H1 (cell line): ENCODE data around the gene KIT. TPM values are rescaled to one million over a fixed set of nuclear protein-coding genes. Genes with fewer than 3 reads are reported as not detected.

ENCODE experiments used
- CTCF ChIA-PET: fragments of 300-600 bp; sonication (Branson Sonifier 250); formaldehyde crosslinking; loops from one replicate; lab custom pipeline; 2021; ENCODE audit not compliant: partially characterized antibody; lab: Charles Lee
- POLR2A ChIA-PET: fragments of 300-600 bp; sonication (Branson Sonifier 250); formaldehyde crosslinking; loops from one replicate; lab custom pipeline; 2021; ENCODE audit warnings: inconsistent platforms; ENCODE audit not compliant: partially characterized antibody; lab: Charles Lee
- DNase-seq, 2 experiments: peaks; one replicate each; pipeline versions ENCODE4 v3.0.0 to v3.0.0-alpha.2; 2010 to 2022; ENCODE audit warnings: low spot score in 2 of 2, low read depth in 1 of 2, mixed read lengths in 1 of 2
- FAIRE-seq: peaks from 2 replicates; lab custom pipeline; 2011; peaks lifted over from hg19 to GRCh38; lab: Jason Lieb, UNC
- H2AFZ ChIP-seq: 2 replicates; pipeline ENCODE4 v1.8.1; 2012; ENCODE audit warnings: low read length, inconsistent platforms
- H2AK5ac ChIP-seq: 2 replicates; pipeline ENCODE4 v1.6.1; 2013; ENCODE audit warnings: low read depth, low read length
- H2BK120ac ChIP-seq: replicated peaks from 2 replicates; pipeline ENCODE3; 2013; ENCODE audit warnings: low read depth, low read length, inconsistent platforms
- H2BK12ac ChIP-seq: 2 replicates; pipeline ENCODE4 v1.6.1; 2013; ENCODE audit warnings: low read depth, low read length
- H2BK15ac ChIP-seq: 2 replicates; pipeline ENCODE4 v1.6.1; 2013; ENCODE audit warnings: low read length
- H2BK20ac ChIP-seq: 2 replicates; pipeline ENCODE4 v1.6.1; 2013; ENCODE audit warnings: low read length
- H2BK5ac ChIP-seq: 2 replicates; pipeline ENCODE4 v1.6.1; 2013; ENCODE audit warnings: low read depth, low read length
- H3K14ac ChIP-seq: 2 replicates; pipeline ENCODE4 v1.6.1; 2013; ENCODE audit warnings: inconsistent platforms; ENCODE audit not compliant: insufficient read length
- H3K18ac ChIP-seq: 2 replicates; pipeline ENCODE4 v1.6.1; 2013; ENCODE audit warnings: low read length; ENCODE audit errors: extremely low read depth
- H3K23ac ChIP-seq: 2 replicates; pipeline ENCODE4 v1.6.1; 2013; ENCODE audit warnings: inconsistent platforms; ENCODE audit not compliant: insufficient read length
- H3K23me2 ChIP-seq: 2 replicates; pipeline ENCODE4 v1.6.1; 2013; ENCODE audit warnings: low read depth, low read length
- H3K27ac ChIP-seq: 2 replicates; pipeline ENCODE4 v1.6.1; 2011; ENCODE audit warnings: low read depth, low read length, inconsistent platforms
- H3K27me3 ChIP-seq, 4 experiments: replicated peaks in 1 of 4; 1 replicate in 1 of 4; 2 replicates in 3 of 4; pipeline versions ENCODE4 v1.6.1 to v1.8.1; 2011 to 2013; ENCODE audit warnings: low read length in 3 of 4, mild to moderate bottlenecking in 3 of 4, inconsistent platforms in 2 of 4, mixed read lengths in 2 of 4, moderate library complexity in 1 of 4; ENCODE audit not compliant: control insufficient read depth in 3 of 4, insufficient read depth in 3 of 4; ENCODE audit errors: extremely low read depth in 1 of 4
- H3K36me3 ChIP-seq, 4 experiments: 2 replicates each; pipeline versions ENCODE4 v1.6.1 to v1.8.1; 2011 to 2013; ENCODE audit warnings: mild to moderate bottlenecking in 4 of 4, low read length in 3 of 4, moderate library complexity in 2 of 4, control low read depth in 1 of 4, inconsistent platforms in 1 of 4; ENCODE audit not compliant: insufficient read depth in 4 of 4, control insufficient read depth in 2 of 4
- H3K4ac ChIP-seq: replicated peaks from 2 replicates; pipeline ENCODE3; 2013; ENCODE audit warnings: low read length, low read depth, mixed read lengths, inconsistent platforms; ENCODE audit not compliant: insufficient read length
- H3K4me1 ChIP-seq, 4 experiments: replicated peaks in 1 of 4; 1 replicate in 1 of 4; 2 replicates in 3 of 4; pipeline versions ENCODE4 v1.6.1 to v1.8.1; 2011 to 2013; ENCODE audit warnings: low read length in 3 of 4, inconsistent platforms in 2 of 4, mixed read lengths in 1 of 4; ENCODE audit not compliant: insufficient read depth in 4 of 4, control insufficient read depth in 3 of 4
- H3K4me2 ChIP-seq, 2 experiments: 2 replicates each; pipeline versions ENCODE4 v1.6.1 to v1.8.1; 2011 to 2013; ENCODE audit warnings: low read depth in 2 of 2, low read length in 2 of 2, control low read depth in 1 of 2, inconsistent platforms in 1 of 2, mild to moderate bottlenecking in 1 of 2; ENCODE audit not compliant: insufficient read depth in 1 of 2
- H3K4me3 ChIP-seq, 4 experiments: fragments of 200-600, 300-600 bp in 1 of 4; sonication (generic), shearing (Covaris generic), sonication (Bioruptor Twin) in 1 of 4; 2 replicates each; pipeline versions ENCODE4 v1.5.1 to v1.8.1; 2011 to 2016; ENCODE audit warnings: low read length in 4 of 4, low read depth in 3 of 4, control low read depth in 2 of 4, inconsistent platforms in 2 of 4, mild to moderate bottlenecking in 2 of 4, mixed read lengths in 1 of 4, moderate library complexity in 1 of 4; ENCODE audit not compliant: insufficient read depth in 2 of 4; ENCODE audit errors: extremely low read depth in 1 of 4
- H3K56ac ChIP-seq: replicated peaks from 2 replicates; pipeline ENCODE3; 2013; ENCODE audit warnings: low read depth, mild to moderate bottlenecking, mixed read lengths, low read length, inconsistent platforms; ENCODE audit not compliant: insufficient read length
- H3K79me1 ChIP-seq: 2 replicates; pipeline ENCODE4 v1.6.1; 2013; ENCODE audit warnings: low read depth, low read length, control low read depth
- H3K79me2 ChIP-seq, 2 experiments: 2 replicates each; pipeline versions ENCODE4 v1.6.1 to v1.8.1; 2012 to 2013; ENCODE audit warnings: low read length in 2 of 2, mild to moderate bottlenecking in 2 of 2, inconsistent platforms in 1 of 2; ENCODE audit not compliant: insufficient read depth in 2 of 2, control insufficient read depth in 1 of 2
- H3K9ac ChIP-seq, 4 experiments: replicated peaks in 1 of 4; 1 replicate in 1 of 4; 2 replicates in 3 of 4; pipeline versions ENCODE4 v1.6.1 to v1.8.1; 2011 to 2013; ENCODE audit warnings: low read depth in 3 of 4, low read length in 3 of 4, control low read depth in 2 of 4, mild to moderate bottlenecking in 2 of 4, moderate library complexity in 2 of 4, inconsistent platforms in 1 of 4; ENCODE audit errors: extremely low read depth in 1 of 4
- H3K9me3 ChIP-seq, 2 experiments: 2 replicates each; pipeline versions ENCODE4 v1.6.1 to v1.8.1; 2012 to 2013; ENCODE audit warnings: mild to moderate bottlenecking in 2 of 2, moderate library complexity in 2 of 2, control low read depth in 1 of 2, inconsistent platforms in 1 of 2, low read depth in 1 of 2, low read length in 1 of 2, mixed read lengths in 1 of 2; ENCODE audit not compliant: insufficient read depth in 2 of 2
- H4K20me1 ChIP-seq, 2 experiments: replicated peaks in 1 of 2; 2 replicates each; pipeline versions ENCODE3 to v1.8.1; 2011 to 2013; ENCODE audit warnings: inconsistent platforms in 2 of 2, low read length in 2 of 2, mild to moderate bottlenecking in 1 of 2; ENCODE audit not compliant: insufficient read depth in 2 of 2, control insufficient read depth in 1 of 2
- H4K5ac ChIP-seq: 2 replicates; pipeline ENCODE4 v1.6.1; 2013; ENCODE audit warnings: low read length, low read depth, mixed read lengths, inconsistent platforms; ENCODE audit not compliant: insufficient read length
- H4K8ac ChIP-seq: 2 replicates; pipeline ENCODE4 v1.8.0; 2013; ENCODE audit warnings: mild to moderate bottlenecking, moderate library complexity, low read length, inconsistent platforms; ENCODE audit not compliant: insufficient read depth; ENCODE audit errors: extremely low read depth
- H4K91ac ChIP-seq: replicated peaks from 2 replicates; pipeline ENCODE3; 2013; ENCODE audit warnings: low read length, mixed read lengths, inconsistent platforms; ENCODE audit not compliant: insufficient read length
- MAX ChIP-seq: IDR thresholded peaks from 2 replicates; pipeline ENCODE4 v1.6.1; 2012; ENCODE audit warnings: inconsistent platforms
- RBBP5 ChIP-seq: IDR thresholded peaks from 2 replicates; pipeline ENCODE4 v1.7.1; 2012; ENCODE audit warnings: low read depth, mild to moderate bottlenecking, inconsistent platforms, low read length, moderate library complexity, borderline replicate concordance
- SUZ12 ChIP-seq: fragments of 200-600 bp; sonication (generic); IDR thresholded peaks from 2 replicates; pipeline ENCODE4 v1.6.1; 2012; ENCODE audit warnings: mild to moderate bottlenecking, inconsistent platforms, low read length, moderate library complexity, mixed read lengths
- WGBS, 2 experiments: shearing (Covaris generic) in 1 of 2; methylation state at CpG; one replicate each; pipeline versions ENCODE4 v1.1.6 to v1.1.7; 2013 to 2015; ENCODE audit warnings: low lambda C conversion rate in 2 of 2, mixed read lengths in 2 of 2, inconsistent platforms in 1 of 2, low coverage in 1 of 2, missing lambda C conversion rate in 1 of 2; ENCODE audit not compliant: insufficient replicate concordance in 2 of 2, insufficient coverage in 1 of 2, insufficient read length in 1 of 2; ENCODE audit errors: extremely low coverage in 1 of 2, missing lambda C conversion rate in 1 of 2; 5-methylcytosine and 5-hydroxymethylcytosine counted together
- polyA plus RNA-seq, 7 experiments: library from polyadenylated mRNA; depleted of rRNA in 3 of 7; stranded (reverse) in 5 of 7; unstranded in 2 of 7; fragments of >200 nt in 5 of 7; fragments of 200-250 nt in 2 of 7; gene quantifications; 1 replicate in 5 of 7; 2 replicates in 1 of 7; 4 replicates in 1 of 7; pipeline versions ENCODE4 v1.2.1 to v1.2.3, GENCODE V29; 2011 to 2013; ENCODE audit warnings: missing spikeins in 2 of 7, mixed read lengths in 2 of 7
- total RNA-seq: library from RNA; stranded (reverse); fragmentation: NEBNext Ultra II Directional; extraction: Animal tissue kit (Norgen Biotek cat#: 25700); gene quantifications from 2 replicates; pipeline ENCODE4 v1.2.1, GENCODE V29; 2021

The KIT gene
- total and polyA plus RNA-seq, 2 of the 8 experiments (the other 6 are each of a cell fraction or from before 2014, with no cell fraction given): 14.4 to 24.8 TPM

- Histone ChIP-seq H4K91ac (no peak overlapping the region), H3K79me2 (no peaks in the 10 kb centered on the region), H2BK20ac (no peak overlapping the region), H3K18ac (no peak overlapping the region), H3K9me3 (peaks cover 14 to 19% of the 10 kb centered on the region in 2 experiments), H4K5ac (no peak overlapping the region), H2AK5ac (no peak overlapping the region), H3K23me2 (no peaks in the 10 kb centered on the region; the same call in 1 of the 2 replicates), H3K56ac (no peak overlapping the region), H2BK120ac (no peak overlapping the region), H3K27ac (no peak overlapping the region), H3K4ac (no peak overlapping the region), H4K20me1 (no peaks in the 10 kb centered on the region), H3K9ac (no peak overlapping the region), H3K4me2 (no peak overlapping the region), H4K8ac (no peak overlapping the region), H3K4me1 (peaks cover 0 to 5% (median 2%) of the 10 kb centered on the region in 4 experiments; a peak in 2 of 7 replicates), H2AFZ (no peak overlapping the region), H3K23ac (no peak overlapping the region), H3K14ac (no peak overlapping the region), H2BK12ac (no peak overlapping the region), H3K36me3 (peaks cover 0 to 8% (median 2%) of the 10 kb centered on the region in 4 experiments; a peak in 3 of 8 replicates), H3K27me3 (no peaks in the 10 kb centered on the region), H2BK5ac (no peak overlapping the region), H3K4me3 (no peak overlapping the region), H2BK15ac (no peak overlapping the region), H3K79me1 (no peaks in the 10 kb centered on the region)
- 93% methylated on average over 2 of the region's 2 CpGs; no CpG with 5 or more reads in 1 of the 2 experiments for WGBS, 2 experiments
- ChIA-PET CTCF (interaction anchor here (1.3 kb wide), 1 partner anchor 8 kb away, joined by 4 read pairs; no protein-coding TSS in a partner anchor), POLR2A (no interaction called here)
- FAIRE-seq: no peak
- no peak for DNase-seq
- TF ChIP-seq RBBP5 (no peak), SUZ12 (no peak), MAX (no peak)
Observed at GRCh38 chr4:54745031-54745770, 87.4 kb downstream of the KIT start.
